Type B pancreatic cell (in vitro differentiated cells): ENCODE measurements around the gene LDLRAD4. TPM values are rescaled to one million over a fixed set of nuclear protein-coding genes. Genes with fewer than 3 reads are reported as not detected.

Source experiments
- DNase-seq: peaks from one replicate; pipeline ENCODE4 v3.0.0; 2021; ENCODE audit warnings: mixed read lengths; ENCODE audit not compliant: unreplicated experiment; ENCODE audit errors: extremely low spot score
- H3K27ac Mint-ChIP-seq: 2 replicates; pipeline ENCODE4 v1.8.0; 2021; ENCODE audit warnings: mild to moderate bottlenecking, mixed read lengths
- H3K27me3 Mint-ChIP-seq: 2 replicates; pipeline ENCODE4 v1.8.0; 2021; ENCODE audit warnings: mixed read lengths
- H3K36me3 Mint-ChIP-seq: 2 replicates; pipeline ENCODE4 v1.8.0; 2021; ENCODE audit warnings: mixed read lengths
- H3K4me1 Mint-ChIP-seq: one replicate; pipeline ENCODE4 v1.8.0; 2021; ENCODE audit warnings: mixed read lengths; ENCODE audit not compliant: unreplicated experiment
- H3K4me3 Mint-ChIP-seq: 2 replicates; pipeline ENCODE4 v1.8.0; 2021; ENCODE audit warnings: mild to moderate bottlenecking, mixed read lengths
- H3K9me3 Mint-ChIP-seq: 2 replicates; pipeline ENCODE4 v1.8.0; 2021; ENCODE audit warnings: mixed read lengths
- CTCF ChIP-seq: fragments of 200-600 bp; sonication (generic); conservative IDR thresholded peaks from 2 replicates; pipeline ENCODE4 v1.5.0; 2021; ENCODE audit warnings: antibody characterized with exemption, mild to moderate bottlenecking
- total RNA-seq: library from RNA; stranded (reverse); gene quantifications from 2 replicates; pipeline ENCODE4 v1.2.1, GENCODE V29; 2021; ENCODE audit warnings: low replicate concordance

LDLRAD4 gene
- total RNA-seq, 1 donor from 2014 or later: 2.4 TPM

GRCh38 chr18:13302457-13303225 is 84.1 kb downstream of the LDLRAD4 start:
- H3K4me1 Mint-ChIP-seq: peaks cover 22% of the 10 kb centered on the region
- H3K27me3 Mint-ChIP-seq: peaks cover 5% of the 10 kb centered on the region
- no peaks in the 10 kb centered on the region for H3K9me3 Mint-ChIP-seq
- H3K4me3 Mint-ChIP-seq: no peak overlapping the region
- H3K27ac Mint-ChIP-seq: no peak overlapping the region
- TF ChIP-seq CTCF: peak; percentile 19
- H3K36me3 Mint-ChIP-seq: no peaks in the 10 kb centered on the region
- DNase-seq: no peak

- Mint-ChIP-seq H3K4me1 (peaks cover 22% of the 10 kb centered on the region), H3K27me3 (peaks cover 4% of the 10 kb centered on the region), H3K36me3 (no peaks in the 10 kb centered on the region), H3K27ac (no peak overlapping the region), H3K4me3 (no peak overlapping the region), H3K9me3 (no peaks in the 10 kb centered on the region)
- TF ChIP-seq CTCF: no peak
- no peak for DNase-seq
Measured at GRCh38 chr18:13303756-13304364, 85.3 kb downstream of the LDLRAD4 start.

GRCh38 chr18:13305301-13305700 is 86.7 kb downstream of the LDLRAD4 start:
- no peaks in the 10 kb centered on the region for H3K9me3 Mint-ChIP-seq
- H3K4me3 Mint-ChIP-seq: no peak overlapping the region
- TF ChIP-seq CTCF: no peak
- DNase-seq: no peak
- peaks cover 22% of the 10 kb centered on the region for H3K4me1 Mint-ChIP-seq
- no peak overlapping the region for H3K27ac Mint-ChIP-seq
- H3K27me3 Mint-ChIP-seq: peaks cover 3% of the 10 kb centered on the region
- no peaks in the 10 kb centered on the region for H3K36me3 Mint-ChIP-seq

DNA sequence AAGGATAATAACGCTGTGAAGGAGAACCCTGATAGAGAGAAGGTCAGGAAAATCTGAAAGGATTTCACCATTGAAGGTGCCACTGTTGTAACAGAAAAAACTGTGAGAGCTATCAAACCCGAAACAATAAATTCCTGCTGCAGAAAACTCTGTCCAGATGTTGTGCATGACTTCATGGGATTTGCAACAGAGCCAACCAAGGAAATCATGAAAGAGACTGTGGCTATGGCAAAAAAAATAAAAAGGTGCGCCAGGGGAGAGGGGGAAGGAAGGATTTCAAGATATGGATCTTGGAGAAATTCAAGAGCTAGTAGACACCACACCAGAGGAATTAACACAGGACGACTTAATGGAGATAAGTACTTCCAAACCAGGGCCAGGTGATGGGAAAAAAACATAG is 88.0 kb downstream of the LDLRAD4 start:
- no peak overlapping the region for H3K4me3 Mint-ChIP-seq
- no peak for DNase-seq
- peak overlapping the region; percentile 4 for H3K27ac Mint-ChIP-seq
- no peaks in the 10 kb centered on the region for H3K36me3 Mint-ChIP-seq
- TF ChIP-seq CTCF: no peak
- H3K9me3 Mint-ChIP-seq: no peaks in the 10 kb centered on the region
- H3K27me3 Mint-ChIP-seq: peaks cover 3% of the 10 kb centered on the region
- H3K4me1 Mint-ChIP-seq: peaks cover 21% of the 10 kb centered on the region

DNA sequence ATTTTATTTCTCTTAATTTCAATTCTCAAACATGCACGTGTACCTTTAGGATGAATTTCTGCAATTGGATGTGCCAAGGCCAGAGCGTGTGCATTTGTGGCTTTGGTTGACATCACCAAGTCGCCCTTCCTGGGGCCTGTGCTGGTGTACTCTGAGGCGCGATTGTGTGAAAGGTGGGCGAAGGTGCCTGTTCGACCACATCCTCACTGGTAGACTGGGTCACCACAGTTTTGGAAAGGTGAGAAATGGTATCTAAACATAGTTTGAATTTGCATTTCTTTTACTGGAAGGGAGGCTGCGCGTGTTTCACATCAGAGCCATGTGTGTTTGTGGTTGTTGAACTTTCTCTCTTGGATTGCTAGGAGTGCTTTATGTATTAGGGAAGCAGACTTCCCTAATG is 89.8 kb downstream of the LDLRAD4 start:
- no peak for TF ChIP-seq CTCF
- no peaks in the 10 kb centered on the region for H3K36me3 Mint-ChIP-seq
- peaks cover 3% of the 10 kb centered on the region for H3K27me3 Mint-ChIP-seq
- no peaks in the 10 kb centered on the region for H3K9me3 Mint-ChIP-seq
- H3K27ac Mint-ChIP-seq: no peak overlapping the region
- no peak for DNase-seq
- no peak overlapping the region for H3K4me3 Mint-ChIP-seq
- peaks cover 6% of the 10 kb centered on the region for H3K4me1 Mint-ChIP-seq
